ENCODE data around the gene PCSK4. TPM values are rescaled to one million over a fixed set of nuclear protein-coding genes. Genes with fewer than 3 reads are reported as not detected.
"Not testable (repeated sequence)": the region's sequence is repeated elsewhere in the genome, so short reads cannot be mapped to it uniquely, and the experiment has no call there.

Gene PCSK4
- total RNA-seq, 1 donor from 2014 or later, result 1.6 TPM

DNA sequence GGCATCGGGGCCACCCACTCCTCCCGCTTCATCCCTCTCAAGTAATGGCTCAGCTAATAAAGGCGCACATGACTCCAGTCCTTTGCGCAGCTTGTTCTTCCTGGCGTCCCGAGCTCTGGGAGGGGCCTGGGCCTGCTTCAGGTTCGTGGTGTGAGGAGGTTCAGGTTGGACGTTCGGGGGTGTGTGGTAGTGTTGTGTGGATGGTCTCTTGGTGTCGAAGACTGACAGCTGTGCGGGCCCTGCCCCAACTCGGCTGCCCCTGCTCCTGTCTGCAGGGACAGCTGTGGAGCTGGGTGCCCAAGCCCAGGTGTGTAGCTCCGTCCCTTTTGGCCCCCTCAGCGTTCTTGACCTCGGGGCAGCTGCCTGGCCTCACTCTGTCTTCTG lies 49.7 kb downstream of the PCSK4 start:
- Histone ChIP-seq H3K36me3 (ENCODE audit: control insufficient read depth, insufficient read depth, low read length) (peaks cover 3% of the 10 kb centered on the region), H3K4me3 (ENCODE audit: low read depth, low read length) (no peak overlapping the region), H3K27me3 (ENCODE audit: control insufficient read depth, insufficient read depth, low read length) (peaks cover 2% of the 10 kb centered on the region)
- TF ChIP-seq, protein P1, sequence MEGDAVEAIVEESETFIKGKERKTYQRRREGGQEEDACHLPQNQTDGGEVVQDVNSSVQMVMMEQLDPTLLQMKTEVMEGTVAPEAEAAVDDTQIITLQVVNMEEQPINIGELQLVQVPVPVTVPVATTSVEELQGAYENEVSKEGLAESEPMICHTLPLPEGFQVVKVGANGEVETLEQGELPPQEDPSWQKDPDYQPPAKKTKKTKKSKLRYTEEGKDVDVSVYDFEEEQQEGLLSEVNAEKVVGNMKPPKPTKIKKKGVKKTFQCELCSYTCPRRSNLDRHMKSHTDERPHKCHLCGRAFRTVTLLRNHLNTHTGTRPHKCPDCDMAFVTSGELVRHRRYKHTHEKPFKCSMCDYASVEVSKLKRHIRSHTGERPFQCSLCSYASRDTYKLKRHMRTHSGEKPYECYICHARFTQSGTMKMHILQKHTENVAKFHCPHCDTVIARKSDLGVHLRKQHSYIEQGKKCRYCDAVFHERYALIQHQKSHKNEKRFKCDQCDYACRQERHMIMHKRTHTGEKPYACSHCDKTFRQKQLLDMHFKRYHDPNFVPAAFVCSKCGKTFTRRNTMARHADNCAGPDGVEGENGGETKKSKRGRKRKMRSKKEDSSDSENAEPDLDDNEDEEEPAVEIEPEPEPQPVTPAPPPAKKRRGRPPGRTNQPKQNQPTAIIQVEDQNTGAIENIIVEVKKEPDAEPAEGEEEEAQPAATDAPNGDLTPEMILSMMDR (IDR thresholded peaks at IDR 0.05; ENCODE audit: insufficient read depth, low read length, poor library complexity, severe bottlenecking), result no peak
- no peak for DNase-seq (ENCODE audit: low read depth)

DNA sequence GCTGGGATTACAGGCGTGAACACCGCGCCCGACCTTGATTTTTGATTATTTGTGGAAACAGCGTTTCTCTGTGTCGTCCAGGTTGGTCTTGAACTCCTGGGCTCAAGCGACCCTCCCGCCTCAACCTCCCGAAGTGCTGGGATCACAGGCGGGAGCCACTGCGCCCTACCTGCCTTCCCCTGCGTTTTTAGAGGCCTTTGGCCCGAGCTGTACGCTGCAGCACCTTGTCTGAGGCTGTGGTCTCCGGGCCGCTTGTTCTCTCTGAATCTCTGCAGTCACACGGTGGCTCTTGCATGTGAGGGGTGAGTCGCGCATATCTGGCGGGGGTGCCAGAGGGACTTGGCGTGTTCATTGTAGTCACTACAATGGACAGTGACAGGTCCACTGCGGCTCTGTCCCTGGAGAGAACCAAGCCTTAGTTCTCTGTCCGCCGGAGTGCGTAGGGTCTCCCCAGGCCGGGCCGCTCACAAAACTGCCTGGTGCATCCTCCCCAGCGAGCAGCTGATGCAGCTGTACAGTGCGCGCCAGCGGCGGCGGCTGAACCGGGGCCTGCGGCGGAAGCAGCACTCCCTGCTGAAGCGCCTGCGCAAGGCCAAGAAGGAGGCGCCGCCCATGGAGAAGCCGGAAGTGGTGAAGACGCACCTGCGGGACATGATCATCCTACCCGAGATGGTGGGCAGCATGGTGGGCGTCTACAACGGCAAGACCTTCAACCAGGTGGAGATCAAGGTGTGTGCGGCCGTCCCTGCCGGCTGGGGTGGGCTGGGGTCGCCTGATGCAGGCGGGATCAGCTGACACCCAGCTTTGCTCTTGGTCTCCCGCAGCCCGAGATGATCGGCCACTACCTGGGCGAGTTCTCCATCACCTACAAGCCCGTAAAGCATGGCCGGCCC lies 50.4 kb downstream of the PCSK4 start:
- DNase-seq (ENCODE audit: low read depth); H3K36me3 ChIP-seq (ENCODE audit: control insufficient read depth, insufficient read depth, low read length); H3K27me3 ChIP-seq (ENCODE audit: control insufficient read depth, insufficient read depth, low read length): not testable (repeated sequence)

DNA sequence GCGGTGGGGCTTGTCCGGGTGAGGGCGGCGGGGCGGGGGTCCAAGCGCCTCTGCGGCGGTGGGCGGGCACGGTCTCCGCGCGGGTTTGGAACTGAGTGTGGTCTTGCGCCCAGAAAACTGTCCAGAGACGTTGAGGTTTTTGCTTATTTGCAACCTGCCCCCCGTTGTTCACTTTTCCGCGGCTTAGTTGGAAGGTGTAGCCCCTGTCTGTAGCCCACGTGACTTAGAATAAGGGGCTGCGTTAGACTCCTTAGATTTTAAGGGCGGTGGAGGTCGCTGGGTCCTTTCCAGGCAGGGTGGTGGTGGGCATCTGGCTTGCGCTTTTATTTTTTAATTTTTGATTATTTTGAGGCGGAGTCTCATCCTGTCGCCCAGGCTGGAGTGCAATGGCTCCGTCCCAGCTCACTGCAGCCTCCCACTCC lies 51.2 kb downstream of the PCSK4 start:
- TF ChIP-seq, protein P1 (IDR thresholded peaks at IDR 0.05; ENCODE audit: insufficient read depth, low read length, poor library complexity, severe bottlenecking), result no peak
- DNase-seq (ENCODE audit: low read depth), result no peak
- peak overlapping the region; percentile 81 for H3K4me3 ChIP-seq (ENCODE audit: low read depth, low read length)
- peaks cover 4% of the 10 kb centered on the region for H3K36me3 ChIP-seq (ENCODE audit: control insufficient read depth, insufficient read depth, low read length)
- no peaks in the 10 kb centered on the region for H3K27me3 ChIP-seq (ENCODE audit: control insufficient read depth, insufficient read depth, low read length)

More for the DNA sequence above, 50.4 kb downstream of the PCSK4 start:
- H3K4me3 ChIP-seq (ENCODE audit: low read depth, low read length), result peak overlapping the region; percentile 81

DNA sequence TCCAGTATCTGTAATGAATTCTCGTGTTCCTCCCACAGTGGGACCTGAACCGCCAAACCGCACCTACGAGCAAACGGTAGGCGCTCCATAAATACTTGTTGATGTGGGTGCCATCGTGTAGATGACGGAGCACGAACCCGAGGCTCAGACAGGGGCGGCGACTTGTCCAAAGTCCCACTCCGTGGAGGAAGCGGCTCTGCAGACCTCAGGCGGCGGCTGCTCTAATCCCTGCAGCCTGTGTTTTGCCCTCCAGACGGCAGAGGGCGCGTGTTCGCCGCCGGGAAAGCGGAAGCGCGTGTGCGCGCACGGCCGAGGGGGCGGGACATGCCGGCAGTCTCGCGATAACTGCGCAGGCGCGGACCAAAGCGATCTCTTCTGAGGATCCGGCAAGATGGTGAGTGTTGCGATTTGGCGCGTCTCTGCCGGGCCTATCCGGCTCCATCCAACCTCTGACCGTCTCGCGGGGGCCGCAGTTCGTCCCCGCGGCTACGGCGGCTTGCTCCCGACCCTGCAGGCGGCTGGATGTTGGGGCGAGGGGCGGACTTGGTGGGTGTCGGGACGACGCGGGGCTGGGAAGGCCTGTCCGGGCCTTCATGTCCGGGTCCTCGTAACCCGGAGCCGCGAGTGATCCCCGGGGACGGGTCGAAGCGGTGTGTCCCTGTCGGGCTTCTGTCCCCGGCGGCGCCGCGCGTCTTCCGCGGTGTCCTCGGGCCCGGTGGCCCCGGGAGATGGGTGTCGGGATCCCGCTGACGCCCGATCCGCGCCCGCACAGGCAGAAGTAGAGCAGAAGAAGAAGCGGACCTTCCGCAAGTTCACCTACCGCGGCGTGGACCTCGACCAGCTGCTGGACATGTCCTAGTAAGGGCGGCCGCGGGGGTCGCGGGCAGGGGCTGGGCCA lies 51.9 kb downstream of the PCSK4 start, which contains the start of gene RPS15:
RPS15 (plus strand) TSS at position 362 of the 898 bp plus-strand sequence; CDS start at position 392, 30 bp downstream.
- Histone ChIP-seq H3K36me3 (ENCODE audit: control insufficient read depth, insufficient read depth, low read length) (peaks cover 4% of the 10 kb centered on the region), H3K27me3 (ENCODE audit: control insufficient read depth, insufficient read depth, low read length) (no peaks in the 10 kb centered on the region), H3K4me3 (ENCODE audit: low read depth, low read length) (peak within 1 kb of the TSS; percentile 81)
- DNase-seq (ENCODE audit: low read depth), result peak; percentile 62
- TF ChIP-seq, protein P1 (IDR thresholded peaks at IDR 0.05; ENCODE audit: insufficient read depth, low read length, poor library complexity, severe bottlenecking), result peak; percentile 94

DNA sequence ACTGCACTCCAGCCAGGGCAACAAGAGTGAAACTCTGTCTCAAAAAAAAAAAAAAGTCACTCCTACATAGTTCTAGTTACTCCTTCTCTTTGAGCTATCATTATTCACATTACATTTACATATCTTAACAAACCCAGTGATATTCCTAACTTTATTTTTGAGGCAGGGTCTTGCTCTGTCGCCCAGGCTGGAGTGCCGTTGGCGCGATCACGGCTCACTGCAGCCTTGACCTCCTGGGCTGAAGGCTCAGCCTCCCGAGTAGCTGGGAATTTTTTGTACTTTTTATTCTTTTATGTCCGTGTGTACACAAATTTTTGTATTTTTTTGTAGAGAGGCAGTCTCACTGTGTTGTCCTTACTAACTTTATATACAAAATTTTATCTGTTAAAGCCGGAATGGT lies 52.5 kb downstream of the PCSK4 start:
- no peak overlapping the region for H3K4me3 ChIP-seq (ENCODE audit: low read depth, low read length)
- no peaks in the 10 kb centered on the region for H3K27me3 ChIP-seq (ENCODE audit: control insufficient read depth, insufficient read depth, low read length)
- TF ChIP-seq, protein P1 (IDR thresholded peaks at IDR 0.05; ENCODE audit: insufficient read depth, low read length, poor library complexity, severe bottlenecking), result no peak
- DNase-seq (ENCODE audit: low read depth), result no peak
- peaks cover 6% of the 10 kb centered on the region for H3K36me3 ChIP-seq (ENCODE audit: control insufficient read depth, insufficient read depth, low read length)

All from kidney epithelial cell (primary cell).